ENCODE measurements around the gene PICK1. TPM values are rescaled to one million over a fixed set of nuclear protein-coding genes. Genes with fewer than 3 reads are reported as not detected.

PICK1 gene
- total RNA-seq, 2 experiments from 2014 or later, result 12.5 to 15.9 TPM

DNA sequence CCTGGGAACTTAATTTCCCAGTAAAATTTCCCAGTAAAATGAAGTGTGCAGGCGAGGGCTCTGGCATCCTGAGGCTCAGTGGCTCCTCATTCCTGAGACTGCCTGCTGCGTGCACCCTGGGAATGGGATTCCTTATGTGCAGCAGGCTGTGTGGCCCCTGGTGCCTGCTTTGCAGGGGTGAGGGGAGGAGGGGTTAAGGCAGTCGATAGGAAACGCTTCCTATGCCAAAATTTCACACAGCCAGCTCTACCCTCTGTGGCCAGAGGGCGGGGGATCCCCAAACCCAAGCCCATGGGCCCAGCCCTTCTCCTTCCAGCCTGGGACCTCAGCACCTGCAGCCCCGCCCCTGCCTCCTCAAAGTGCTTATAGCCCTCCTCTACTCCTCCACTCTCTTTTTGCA, 65.4 kb downstream of the PICK1 start:
- H3K27ac Mint-ChIP-seq, result no peak overlapping the region
- ATAC-seq, result no peak
- no peaks in the 10 kb centered on the region for H3K36me3 Mint-ChIP-seq
- CTCF ChIA-PET, result interaction anchor here (1.4 to 3.1 kb wide), 2 partner anchors 8 to 22 kb away, joined by 4 to 10 read pairs; no protein-coding TSS in a partner anchor
- H3K9me3 Mint-ChIP-seq (ENCODE audit: low read depth), result no peaks in the 10 kb centered on the region
- H3K4me3 Mint-ChIP-seq, result no peak overlapping the region
- peaks cover 7% of the 10 kb centered on the region for H3K4me1 Mint-ChIP-seq
- no peaks in the 10 kb centered on the region for H3K27me3 Mint-ChIP-seq
- no peak for DNase-seq

GRCh38 chr22:38124236-38124974, 67.2 kb downstream of the PICK1 start:
- Mint-ChIP-seq H3K4me1 (peaks cover 7% of the 10 kb centered on the region), H3K4me3 (no peak overlapping the region), H3K27ac (peak overlapping the region; percentile 1), H3K9me3 (ENCODE audit: low read depth) (no peaks in the 10 kb centered on the region), H3K36me3 (no peaks in the 10 kb centered on the region), H3K27me3 (no peaks in the 10 kb centered on the region)
- ATAC-seq, result no peak
- DNase-seq, result no peak
- CTCF ChIA-PET, result interaction anchor here (0.6 to 3.1 kb wide), 2 partner anchors 10 to 24 kb away, joined by 3 to 10 read pairs; no protein-coding TSS in a partner anchor

- H3K27ac Mint-ChIP-seq, result no peak overlapping the region
- H3K4me3 Mint-ChIP-seq, result no peak overlapping the region
- H3K4me1 Mint-ChIP-seq, result peaks cover 5% of the 10 kb centered on the region
- no peak for ATAC-seq
- CTCF ChIA-PET, result interaction anchor here (0.6 to 3.1 kb wide), 2 partner anchors 11 to 25 kb away, joined by 3 to 10 read pairs; no protein-coding TSS in a partner anchor
- H3K36me3 Mint-ChIP-seq, result no peaks in the 10 kb centered on the region
- DNase-seq, result no peak
- no peaks in the 10 kb centered on the region for H3K27me3 Mint-ChIP-seq
- H3K9me3 Mint-ChIP-seq (ENCODE audit: low read depth), result no peaks in the 10 kb centered on the region
Measured at GRCh38 chr22:38125038-38125610, 67.9 kb downstream of the PICK1 start.

Other genes with a start within 250 kb of the PICK1 start
- gene GCAT, start 249.5 kb upstream of the PICK1 start, total RNA-seq, result 10 to 100 TPM; 14.9 to 18.3 TPM
- gene GALR3, start 234.0 kb upstream of the PICK1 start, total RNA-seq, result not detected
- 10 to 100 TPM; 27.2 to 31.2 TPM for gene ANKRD54, start 213.1 kb upstream of the PICK1 start, total RNA-seq
- gene EIF3L, start 208.0 kb upstream of the PICK1 start, total RNA-seq, result 100 to 1,000 TPM; 218 to 370 TPM
- gene MICALL1, start 151.1 kb upstream of the PICK1 start, total RNA-seq, result 10 to 100 TPM; 19.7 to 23.1 TPM
- under 1 TPM in 1 of 2 experiments, not detected in 1; 0.21 TPM for gene C22orf23, start 103.8 kb upstream of the PICK1 start, total RNA-seq
- 10 to 100 TPM; 77.4 to 81.0 TPM for gene POLR2F, start 103.7 kb upstream of the PICK1 start, total RNA-seq
- not detected for gene SOX10, start 72.8 kb upstream of the PICK1 start, total RNA-seq
- not detected for gene SLC16A8, start 26.8 kb downstream of the PICK1 start, total RNA-seq
- gene BAIAP2L2, start 53.3 kb downstream of the PICK1 start, total RNA-seq, result under 1 TPM; 0.37 to 0.70 TPM
- gene PLA2G6, start 124.4 kb downstream of the PICK1 start, total RNA-seq, result 10 to 100 TPM; 41.1 to 71.4 TPM
- 1 to 10 TPM; 6.6 to 7.8 TPM for gene MAFF, start 144.6 kb downstream of the PICK1 start, total RNA-seq
- 10 to 100 TPM; 29.8 to 35.5 TPM for gene TMEM184B, start 215.6 kb downstream of the PICK1 start, total RNA-seq